HG03442 (cell line): Measurements from ENCODE around the gene PBLD.
"Not testable (repeated sequence)": the region's sequence is repeated elsewhere in the genome, so short reads cannot be mapped to it uniquely, and the experiment has no call there.

Source experiments
- ATAC-seq: cut with Tn5 transposase; IDR thresholded peaks from one replicate; pipeline ENCODE4 v1.9.1; 2021; ENCODE audit warnings: mild to moderate bottlenecking, moderate library complexity; ENCODE audit not compliant: unreplicated experiment

Gene PBLD

DNA sequence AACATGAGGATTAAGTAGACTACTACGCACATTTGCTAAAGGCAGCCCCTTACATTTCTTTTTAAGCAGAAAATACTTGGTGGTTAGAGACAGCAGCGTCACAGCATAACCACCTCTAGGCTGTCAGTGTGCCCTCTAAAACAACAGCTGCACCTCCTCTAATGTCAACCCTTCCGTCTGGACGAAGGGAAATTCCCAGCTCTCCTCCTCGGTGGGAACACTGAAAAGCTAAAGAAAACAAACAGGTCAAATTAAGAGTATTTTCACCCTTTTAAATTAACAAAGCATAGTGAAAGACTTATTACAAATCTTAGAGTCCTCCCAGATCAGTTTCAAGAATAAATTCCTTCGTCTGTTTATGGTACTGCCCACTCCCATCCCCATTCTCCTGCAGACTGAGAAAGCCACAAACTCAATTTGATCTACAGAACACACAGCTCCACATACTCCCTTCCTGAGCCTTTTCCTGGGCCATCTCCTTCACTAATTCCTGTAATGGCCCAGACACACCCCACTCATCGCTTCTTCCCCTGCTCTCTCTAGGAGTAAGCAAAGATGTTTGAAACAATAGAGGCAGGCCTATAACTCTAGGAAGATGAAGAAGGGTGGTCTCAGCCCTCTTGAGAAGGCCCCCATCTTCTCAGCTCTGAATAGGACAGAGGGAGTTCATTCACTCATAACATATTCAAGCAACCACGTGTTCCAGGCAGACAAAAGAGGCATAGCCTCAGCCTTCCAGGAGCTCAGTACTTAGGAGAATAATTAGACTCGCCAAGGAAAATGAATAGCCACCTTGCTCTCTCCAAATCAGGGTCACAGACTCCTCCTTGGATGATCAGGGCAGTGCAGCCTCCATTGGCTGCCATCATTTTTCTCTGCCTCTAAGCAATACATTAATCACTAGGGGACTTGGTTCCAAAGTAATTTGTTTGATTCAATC is 48.4 kb downstream of the PBLD start:
- ATAC-seq: no peak

- no peak for ATAC-seq
Measured at GRCh38 chr10:68280758-68281157, 52.0 kb downstream of the PBLD start.

- ATAC-seq: not testable (repeated sequence)
Measured at GRCh38 chr10:68278906-68279753, 53.6 kb downstream of the PBLD start.

GRCh38 chr10:68277814-68278213 is 54.9 kb downstream of the PBLD start:
- not testable (repeated sequence) for ATAC-seq

GRCh38 chr10:68276224-68276623 is 56.5 kb downstream of the PBLD start:
- no peak for ATAC-seq

DNA sequence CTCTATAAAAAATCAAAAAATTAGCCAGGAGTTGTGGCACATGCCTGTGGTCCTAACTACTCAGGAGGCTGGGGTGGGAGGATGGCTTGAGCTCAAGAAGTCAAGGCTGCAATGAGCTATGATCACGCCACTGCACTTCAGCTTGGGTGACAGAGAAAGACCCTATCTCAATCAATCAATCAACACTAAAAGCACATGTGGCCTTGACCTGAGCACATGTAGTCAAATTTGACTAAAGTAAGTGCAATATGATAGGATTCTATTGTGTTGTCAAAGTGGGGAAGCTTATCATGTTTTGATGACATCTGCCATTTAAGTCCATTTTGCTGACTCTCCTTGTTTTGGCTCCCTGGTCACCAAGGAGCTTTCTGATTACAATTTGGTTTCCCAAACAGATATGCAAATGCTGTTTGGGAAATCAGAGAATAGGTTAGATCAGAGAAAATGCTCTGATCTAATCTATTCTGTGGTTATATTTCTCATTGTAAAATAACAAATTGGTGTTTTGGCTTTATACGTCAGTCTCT is 57.1 kb downstream of the PBLD start:
- ATAC-seq: no peak

DNA sequence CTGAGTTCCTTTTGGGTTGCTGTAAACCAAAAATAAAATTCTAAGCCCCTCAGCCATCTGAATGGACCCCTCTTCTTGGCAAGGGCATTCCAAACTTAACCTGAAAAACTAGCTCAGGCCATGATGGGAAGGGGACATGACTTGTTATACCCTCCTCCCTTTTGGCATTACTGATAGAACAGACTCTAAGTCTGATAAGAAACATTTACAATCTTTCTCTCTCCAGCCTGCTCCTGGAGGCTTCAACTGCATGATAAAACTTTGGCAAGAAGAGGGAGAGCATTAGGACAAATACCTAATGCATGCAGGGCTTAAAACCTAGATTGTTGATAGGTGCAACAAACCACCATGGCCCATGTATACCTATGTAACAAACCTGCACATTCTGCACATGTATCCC is 59.9 kb downstream of the PBLD start:
- ATAC-seq: no peak

GRCh38 chr10:68271196-68271882 is 61.4 kb downstream of the PBLD start:
- no peak for ATAC-seq

GRCh38 chr10:68269562-68270290 is 63.0 kb downstream of the PBLD start:
- no peak for ATAC-seq

GRCh38 chr10:68261132-68261856 is 71.4 kb downstream of the PBLD start:
- no peak for ATAC-seq

GRCh38 chr10:68253346-68253745 is 79.4 kb downstream of the PBLD start:
- ATAC-seq: no peak

GRCh38 chr10:68251625-68252495 is 80.9 kb downstream of the PBLD start:
- no peak for ATAC-seq

DNA sequence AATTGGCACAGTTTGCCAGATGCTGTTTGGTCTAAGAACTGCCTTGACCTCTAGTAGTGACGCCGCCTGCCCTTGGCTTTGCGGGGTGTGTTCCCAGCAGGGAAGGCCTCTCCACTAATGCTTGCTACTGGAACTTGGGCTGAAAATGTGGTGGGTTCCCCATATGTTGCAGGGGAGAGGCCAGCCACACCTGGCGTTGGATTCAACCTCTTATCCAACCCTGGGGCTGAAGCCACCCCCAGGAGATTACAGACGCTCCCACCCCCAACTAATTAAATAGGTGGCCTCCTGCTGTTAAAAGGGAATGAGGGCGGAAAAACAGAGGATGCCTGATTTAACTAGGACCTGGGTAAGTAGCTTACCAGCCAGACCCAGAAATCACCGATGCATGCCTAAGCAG is 81.6 kb downstream of the PBLD start:
- ATAC-seq: no peak

GRCh38 chr10:68249297-68249696 is 83.4 kb downstream of the PBLD start:
- ATAC-seq: no peak

- ATAC-seq: no peak
Measured at GRCh38 chr10:68247931-68248330, 84.8 kb downstream of the PBLD start.

- not testable (repeated sequence) for ATAC-seq
Measured at GRCh38 chr10:68246397-68246796, 86.3 kb downstream of the PBLD start.

DNA sequence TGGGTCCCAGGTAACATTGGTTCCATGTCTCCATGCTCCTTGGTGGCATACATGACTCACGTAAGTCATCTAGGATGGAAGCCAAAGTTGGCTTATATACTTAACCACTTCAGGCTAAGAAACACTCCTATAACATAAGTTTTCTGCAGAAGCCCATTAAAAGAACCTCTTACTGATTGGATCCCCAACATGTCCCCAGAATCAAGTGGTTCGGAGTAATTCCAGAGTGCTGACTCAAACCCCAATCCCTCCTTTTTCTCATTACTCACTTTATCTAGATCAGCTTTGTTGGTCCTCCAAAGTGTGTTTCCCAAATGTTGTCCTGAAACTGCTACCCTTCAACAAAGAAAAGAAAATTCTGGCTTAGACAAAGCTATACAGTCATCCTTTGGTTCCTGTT is 90.7 kb downstream of the PBLD start:
- ATAC-seq: no peak

DNA sequence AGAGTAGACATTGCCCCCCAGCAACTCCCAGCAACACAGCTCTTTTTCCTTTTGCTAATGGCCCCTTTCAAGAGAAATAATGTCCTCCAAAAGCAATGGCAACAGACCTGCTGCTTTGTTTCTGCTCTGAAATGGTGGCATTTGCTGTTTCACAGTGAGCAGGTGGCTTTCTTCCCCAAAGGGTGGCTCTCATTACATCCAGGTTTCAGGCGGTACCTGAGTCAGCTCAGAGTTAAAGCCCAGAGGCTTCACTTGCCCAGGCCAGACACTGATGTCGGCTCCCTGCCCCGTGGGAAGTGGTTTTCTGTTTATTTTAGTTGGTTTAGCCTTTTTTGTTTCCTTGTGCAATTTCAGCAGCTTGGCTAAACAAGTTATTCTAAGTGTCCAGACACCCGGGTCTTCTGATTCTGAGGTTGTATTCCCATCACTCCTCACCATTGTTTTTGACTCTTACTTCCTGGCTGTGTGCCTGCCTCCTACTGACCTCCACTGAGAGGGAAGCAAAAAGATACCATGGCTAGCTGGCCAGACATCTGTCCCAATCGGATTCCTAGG is 93.1 kb downstream of the PBLD start:
- no peak for ATAC-seq
